Measurements from ENCODE around the gene ATP6V1F. TPM values are rescaled to one million over a fixed set of nuclear protein-coding genes. Genes with fewer than 3 reads are reported as not detected.

The ATP6V1F gene
- total RNA-seq, 6 experiments from 2014 or later: 179 to 212 (median 193) TPM

DNA sequence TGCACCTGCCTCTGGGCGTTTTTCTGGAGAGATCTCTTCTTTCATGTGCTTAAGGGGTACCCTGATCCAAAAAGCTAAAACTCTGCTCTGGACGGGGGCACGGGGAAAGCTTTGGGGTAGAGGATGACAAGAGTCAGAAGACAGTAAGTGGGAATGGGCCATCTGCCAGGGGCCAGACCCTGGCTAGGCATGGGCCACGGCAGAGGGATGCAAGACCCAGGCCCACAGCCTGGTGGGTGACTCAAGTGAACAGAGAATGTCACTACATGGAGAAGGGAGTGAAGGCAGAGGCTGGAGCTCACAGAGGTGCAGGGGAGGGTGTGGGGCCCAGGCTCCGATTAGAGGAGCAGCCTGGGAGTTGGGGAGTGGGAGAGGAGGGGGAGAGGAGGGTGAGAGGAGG, 17.2 kb upstream of the ATP6V1F start:
- Mint-ChIP-seq H3K4me1 (ENCODE audit: low read depth) (no peaks in the 10 kb centered on the region), H3K36me3 (ENCODE audit: low read depth) (peaks cover 23% of the 10 kb centered on the region; the same call in 1 of the 2 replicates), H3K27ac (peak overlapping the region; percentile 73), H3K4me3 (no peak overlapping the region), H3K9me3 (no peaks in the 10 kb centered on the region), H3K27me3 (ENCODE audit: insufficient read depth) (peaks cover 15% of the 10 kb centered on the region)
- TF ChIP-seq, protein P1, sequence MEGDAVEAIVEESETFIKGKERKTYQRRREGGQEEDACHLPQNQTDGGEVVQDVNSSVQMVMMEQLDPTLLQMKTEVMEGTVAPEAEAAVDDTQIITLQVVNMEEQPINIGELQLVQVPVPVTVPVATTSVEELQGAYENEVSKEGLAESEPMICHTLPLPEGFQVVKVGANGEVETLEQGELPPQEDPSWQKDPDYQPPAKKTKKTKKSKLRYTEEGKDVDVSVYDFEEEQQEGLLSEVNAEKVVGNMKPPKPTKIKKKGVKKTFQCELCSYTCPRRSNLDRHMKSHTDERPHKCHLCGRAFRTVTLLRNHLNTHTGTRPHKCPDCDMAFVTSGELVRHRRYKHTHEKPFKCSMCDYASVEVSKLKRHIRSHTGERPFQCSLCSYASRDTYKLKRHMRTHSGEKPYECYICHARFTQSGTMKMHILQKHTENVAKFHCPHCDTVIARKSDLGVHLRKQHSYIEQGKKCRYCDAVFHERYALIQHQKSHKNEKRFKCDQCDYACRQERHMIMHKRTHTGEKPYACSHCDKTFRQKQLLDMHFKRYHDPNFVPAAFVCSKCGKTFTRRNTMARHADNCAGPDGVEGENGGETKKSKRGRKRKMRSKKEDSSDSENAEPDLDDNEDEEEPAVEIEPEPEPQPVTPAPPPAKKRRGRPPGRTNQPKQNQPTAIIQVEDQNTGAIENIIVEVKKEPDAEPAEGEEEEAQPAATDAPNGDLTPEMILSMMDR (IDR thresholded peaks at IDR 0.05): no peak
- DNase-seq: no peak

DNA sequence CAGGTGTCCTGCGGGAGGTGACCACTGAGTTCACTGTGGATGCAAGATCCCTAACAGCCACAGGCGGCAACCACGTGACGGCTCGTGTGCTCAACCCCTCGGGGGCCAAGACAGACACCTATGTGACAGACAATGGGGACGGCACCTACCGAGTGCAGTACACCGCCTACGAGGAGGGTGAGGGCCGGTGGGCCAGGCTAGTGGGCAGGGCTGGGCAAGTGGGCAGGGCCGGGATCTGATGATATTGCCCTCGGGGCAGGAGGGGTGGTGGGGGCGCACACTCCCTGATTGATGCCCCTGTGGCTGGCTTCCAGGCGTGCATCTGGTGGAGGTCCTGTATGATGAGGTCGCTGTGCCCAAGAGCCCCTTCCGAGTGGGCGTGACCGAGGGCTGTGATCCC, 16.7 kb upstream of the ATP6V1F start:
- TF ChIP-seq, protein P1 (IDR thresholded peaks at IDR 0.05): no peak
- no peak for DNase-seq
- Mint-ChIP-seq H3K27ac (no peak overlapping the region), H3K4me1 (ENCODE audit: low read depth) (no peaks in the 10 kb centered on the region), H3K36me3 (ENCODE audit: low read depth) (peaks cover 23% of the 10 kb centered on the region; the same call in 1 of the 2 replicates), H3K9me3 (no peaks in the 10 kb centered on the region), H3K4me3 (no peak overlapping the region), H3K27me3 (ENCODE audit: insufficient read depth) (peaks cover 15% of the 10 kb centered on the region)

DNA sequence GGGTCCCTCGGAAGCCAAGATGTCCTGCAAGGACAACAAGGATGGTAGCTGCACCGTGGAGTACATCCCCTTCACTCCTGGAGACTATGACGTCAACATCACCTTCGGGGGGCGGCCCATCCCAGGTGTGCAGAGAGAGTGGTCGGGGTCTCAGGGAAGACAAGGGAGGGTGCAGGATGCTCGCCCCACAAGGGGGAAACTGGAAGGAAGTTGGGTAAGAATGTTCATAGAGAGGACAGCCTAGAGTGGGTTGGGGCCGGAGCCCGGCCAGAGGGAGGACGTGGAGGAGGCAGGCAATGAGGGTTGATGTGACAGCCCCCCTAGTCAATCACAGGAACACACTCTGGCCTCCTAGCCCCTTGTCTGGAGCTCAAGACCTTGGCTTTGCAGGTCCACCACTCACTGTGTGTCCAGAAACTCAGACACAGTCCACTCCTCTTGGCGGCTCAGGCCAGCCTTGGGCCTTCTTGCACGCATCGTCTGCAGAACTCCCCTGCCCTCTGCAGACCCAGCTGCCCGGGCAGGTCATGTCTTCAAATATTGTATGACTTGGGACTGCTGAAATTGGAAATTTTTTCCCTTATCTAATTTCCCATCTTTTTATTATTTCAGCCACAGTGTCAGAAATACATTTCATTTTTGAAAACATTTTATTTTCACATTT, 15.7 kb upstream of the ATP6V1F start:
- no peak overlapping the region for H3K4me3 Mint-ChIP-seq
- H3K27ac Mint-ChIP-seq: no peak overlapping the region
- TF ChIP-seq, protein P1 (IDR thresholded peaks at IDR 0.05): no peak
- no peaks in the 10 kb centered on the region for H3K9me3 Mint-ChIP-seq
- no peaks in the 10 kb centered on the region for H3K4me1 Mint-ChIP-seq (ENCODE audit: low read depth)
- peaks cover 17% of the 10 kb centered on the region for H3K27me3 Mint-ChIP-seq (ENCODE audit: insufficient read depth)
- peaks cover 23% of the 10 kb centered on the region; the same call in 1 of the 2 replicates for H3K36me3 Mint-ChIP-seq (ENCODE audit: low read depth)
- no peak for DNase-seq

DNA sequence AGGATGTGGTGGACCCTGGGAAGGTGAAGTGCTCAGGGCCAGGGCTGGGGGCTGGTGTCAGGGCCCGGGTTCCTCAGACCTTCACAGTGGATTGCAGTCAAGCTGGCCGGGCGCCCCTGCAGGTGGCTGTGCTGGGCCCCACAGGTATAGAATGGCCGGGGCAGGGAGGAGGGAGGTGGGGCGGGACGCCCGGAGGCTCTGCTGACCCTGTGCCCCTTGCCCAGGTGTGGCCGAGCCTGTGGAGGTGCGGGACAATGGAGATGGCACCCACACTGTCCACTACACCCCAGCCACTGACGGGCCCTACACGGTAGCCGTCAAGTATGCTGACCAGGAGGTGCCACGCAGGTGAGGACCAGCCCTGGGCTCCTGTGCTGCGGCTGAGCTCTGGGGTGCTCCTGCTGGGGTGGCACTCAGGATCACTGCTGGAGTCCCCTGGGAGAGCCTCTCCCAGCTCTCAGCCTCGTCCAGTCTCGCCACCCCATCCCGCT, 14.9 kb upstream of the ATP6V1F start:
- no peaks in the 10 kb centered on the region for H3K4me1 Mint-ChIP-seq (ENCODE audit: low read depth)
- DNase-seq: no peak
- no peak overlapping the region for H3K27ac Mint-ChIP-seq
- H3K27me3 Mint-ChIP-seq (ENCODE audit: insufficient read depth): peaks cover 15% of the 10 kb centered on the region
- H3K4me3 Mint-ChIP-seq: no peak overlapping the region
- TF ChIP-seq, protein P1 (IDR thresholded peaks at IDR 0.05): no peak
- H3K36me3 Mint-ChIP-seq (ENCODE audit: low read depth): peaks cover 19% of the 10 kb centered on the region; the same call in 1 of the 2 replicates
- no peaks in the 10 kb centered on the region for H3K9me3 Mint-ChIP-seq

DNA sequence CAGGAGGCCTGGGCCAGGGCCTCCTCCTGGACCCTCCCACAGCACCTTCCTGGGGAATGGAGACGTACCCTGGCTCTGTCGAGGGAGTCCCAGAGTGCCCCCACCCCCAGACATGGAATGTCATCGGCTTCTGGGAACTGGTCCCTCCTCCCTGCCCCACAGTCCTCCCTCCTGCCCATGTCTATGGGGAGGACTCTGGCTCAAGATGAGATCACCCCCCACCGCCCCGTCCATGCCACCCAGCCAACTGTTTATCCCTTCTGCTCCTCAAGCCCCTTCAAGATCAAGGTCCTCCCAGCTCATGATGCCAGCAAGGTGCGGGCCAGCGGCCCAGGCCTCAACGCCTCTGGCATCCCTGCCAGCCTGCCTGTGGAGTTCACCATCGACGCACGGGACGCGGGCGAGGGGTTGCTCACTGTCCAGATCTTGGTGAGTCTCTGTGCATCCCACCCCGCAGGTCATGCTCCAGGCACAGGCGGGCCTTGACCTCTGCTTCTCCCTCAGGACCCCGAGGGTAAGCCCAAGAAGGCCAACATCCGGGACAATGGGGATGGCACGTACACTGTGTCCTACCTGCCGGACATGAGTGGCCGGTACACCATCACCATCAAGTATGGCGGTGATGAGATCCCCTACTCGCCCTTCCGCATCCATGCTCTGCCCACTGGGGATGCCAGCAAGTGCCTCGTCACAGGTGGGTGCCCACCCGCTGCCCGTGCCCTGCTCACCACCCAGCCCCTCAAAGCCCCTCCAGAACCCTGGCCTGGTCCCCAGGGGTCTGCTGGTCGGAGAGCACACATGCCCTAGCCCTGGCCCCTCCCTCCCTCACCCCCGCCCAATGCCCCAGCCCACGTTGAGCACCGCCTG, 14.1 kb upstream of the ATP6V1F start:
- Mint-ChIP-seq H3K27ac (no peak overlapping the region), H3K9me3 (no peaks in the 10 kb centered on the region), H3K27me3 (ENCODE audit: insufficient read depth) (peaks cover 17% of the 10 kb centered on the region), H3K4me3 (no peak overlapping the region), H3K4me1 (ENCODE audit: low read depth) (no peaks in the 10 kb centered on the region), H3K36me3 (ENCODE audit: low read depth) (peaks cover 19% of the 10 kb centered on the region; the same call in 1 of the 2 replicates)
- no peak for DNase-seq
- TF ChIP-seq, protein P1 (IDR thresholded peaks at IDR 0.05): no peak

All from HFFc6 (cell line).